ENCODE data around the gene TLE1.
A peak's percentile ranks its signal among the peaks of the same experiment; 100 is the strongest.
"Not testable (repeated sequence)": the region's sequence is repeated elsewhere in the genome, so short reads cannot be mapped to it uniquely, and the experiment has no call there.

The TLE1 gene

GRCh38 chr9:81689343-81690175 lies at the start of gene TLE1:
TSS of gene TLE1 (minus strand) at chr9:81689547. CDS start at chr9:81688240, 1,307 bp downstream.
- ChIA-PET CTCF (interaction anchor here (0.6 to 0.7 kb wide), 2 partner anchors 40 to 674 kb away, joined by 3 to 4 read pairs; no protein-coding TSS in a partner anchor), POLR2A (ENCODE audit: low non-redundant PET) (interaction anchor here (0.6 kb wide), 1 partner anchor 169 kb away, joined by 3 read pairs; no protein-coding TSS in a partner anchor)
- peak within 1 kb of the TSS; percentile 96 for H3K27ac ChIP-seq
- peak; percentile 100 for DNase-seq (ENCODE audit: low spot score)
- TF ChIP-seq CTCF (conservative IDR thresholded peaks at IDR 0.05; ENCODE audit: low read depth) = no peak

DNA sequence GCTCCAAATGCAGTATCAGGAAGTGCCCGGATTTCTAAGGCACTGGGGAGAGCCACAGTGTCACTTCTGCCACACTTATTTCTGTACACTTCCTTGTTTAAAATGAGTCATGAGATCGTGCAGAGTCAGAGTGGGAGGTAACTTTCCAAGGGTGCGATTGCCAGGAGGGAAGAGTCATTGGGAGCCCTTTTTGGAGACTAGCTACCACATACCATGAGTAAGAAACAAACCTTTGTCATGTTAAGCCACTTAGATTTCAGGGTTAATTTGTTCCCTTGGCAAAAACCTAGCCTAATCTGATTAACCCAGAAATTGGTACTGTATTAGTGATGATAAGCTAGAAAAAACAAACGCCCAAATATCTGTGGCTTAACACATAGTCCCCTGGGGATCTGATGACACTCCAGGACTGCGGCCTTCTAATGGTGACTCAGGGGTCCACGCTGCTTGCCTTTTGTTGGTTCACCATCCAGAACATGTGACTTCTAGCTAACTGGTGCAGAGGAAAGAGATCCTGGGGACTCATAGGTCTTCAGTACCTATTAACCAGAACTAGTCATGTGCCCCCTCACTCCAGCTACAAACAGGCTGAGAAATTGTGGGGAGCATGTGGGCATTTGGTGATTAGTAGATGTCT lies 48.6 kb upstream of the TLE1 start:
- peak; percentile 62 for DNase-seq (ENCODE audit: low spot score)
- H3K27ac ChIP-seq = no peak overlapping the region
- POLR2A ChIA-PET (ENCODE audit: low non-redundant PET) = no interaction called here
- CTCF ChIA-PET = interaction anchor here (0.6 kb wide), 2 partner anchors 9 to 313 kb away, joined by 3 to 6 read pairs; no protein-coding TSS in a partner anchor
- TF ChIP-seq CTCF (conservative IDR thresholded peaks at IDR 0.05; ENCODE audit: low read depth) = no peak

DNA sequence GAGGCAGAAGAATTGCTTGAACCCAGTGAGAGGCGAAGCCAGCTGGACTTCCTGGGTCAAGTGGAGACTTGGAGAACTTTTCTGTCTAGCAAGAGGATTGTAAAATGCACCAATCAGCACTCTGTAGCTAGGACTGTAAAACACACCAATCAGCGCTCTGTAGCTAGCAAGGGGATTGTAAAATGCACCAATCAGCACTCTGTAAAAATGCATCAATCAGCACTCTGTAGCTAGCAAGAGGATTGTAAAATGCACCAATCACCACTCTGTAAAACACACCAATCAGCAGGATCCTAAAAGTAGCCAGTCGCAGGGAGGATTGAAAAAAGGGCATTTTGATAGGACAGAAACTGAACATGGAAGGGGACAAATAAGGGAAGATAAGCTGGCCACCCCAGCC lies 41.2 kb upstream of the TLE1 start:
- DNase-seq (ENCODE audit: low spot score); H3K27ac ChIP-seq; POLR2A ChIA-PET (ENCODE audit: low non-redundant PET); CTCF ChIA-PET: not testable (repeated sequence)

GRCh38 chr9:81729135-81729534 lies 39.8 kb upstream of the TLE1 start:
- TF ChIP-seq CTCF (conservative IDR thresholded peaks at IDR 0.05; ENCODE audit: low read depth) = no peak
- DNase-seq (ENCODE audit: low spot score) = no peak
- CTCF ChIA-PET = interaction anchor here (0.6 kb wide), 1 partner anchor 9 kb away, joined by 3 read pairs; no protein-coding TSS in a partner anchor
- POLR2A ChIA-PET (ENCODE audit: low non-redundant PET) = interaction anchor here (0.5 kb wide), 1 partner anchor 12 kb away, joined by 4 read pairs; no protein-coding TSS in a partner anchor
- H3K27ac ChIP-seq = no peak overlapping the region

- TF ChIP-seq CTCF (conservative IDR thresholded peaks at IDR 0.05; ENCODE audit: low read depth) = no peak
- no peak for DNase-seq (ENCODE audit: low spot score)
- CTCF ChIA-PET = interaction anchor here (0.6 kb wide), 1 partner anchor 72 kb away, joined by 4 read pairs; no protein-coding TSS in a partner anchor
- H3K27ac ChIP-seq = peak overlapping the region; percentile 17; the same call in 1 of the 2 replicates
- POLR2A ChIA-PET (ENCODE audit: low non-redundant PET) = no interaction called here
Measured at GRCh38 chr9:81724242-81724889, 35.0 kb upstream of the TLE1 start.

- no peak for DNase-seq (ENCODE audit: low spot score)
- no peak for TF ChIP-seq CTCF (conservative IDR thresholded peaks at IDR 0.05; ENCODE audit: low read depth)
- POLR2A ChIA-PET (ENCODE audit: low non-redundant PET) = no interaction called here
Measured at GRCh38 chr9:81722277-81722676, 32.9 kb upstream of the TLE1 start.

More at GRCh38 chr9:81722277-81722676, 32.9 kb upstream of the TLE1 start:
- H3K27ac ChIP-seq = no peak overlapping the region
- CTCF ChIA-PET = interaction anchor here (0.6 kb wide), 1 partner anchor 957 kb away, joined by 3 read pairs; no protein-coding TSS in a partner anchor

Measured in RWPE1 (cell line).